Subcutaneous adipose tissue (tissue), 4 donors: ENCODE results near the gene PSMC1. TPM values are rescaled to one million over a fixed set of nuclear protein-coding genes. Genes with fewer than 3 reads are reported as not detected.

Experiments used
- total RNA-seq, 4 donors: library from RNA; depleted of rRNA; stranded (reverse); fragments of >200 nt; gene quantifications; one replicate each; pipeline ENCODE4 v1.1.0, GENCODE V29; 2016
- TF ChIP-seq, protein P1 (sequence below): fragments of 450-650 bp; IDR thresholded peaks from one replicate; pipeline ENCODE4 v1.5.1; 2016; ENCODE audit warnings: low read depth, mild to moderate bottlenecking, control low read depth, antibody characterized with exemption, moderate library complexity

The PSMC1 gene
- total RNA-seq, 4 donors from 2014 or later = 78.4 to 149 (median 99.2) TPM

DNA sequence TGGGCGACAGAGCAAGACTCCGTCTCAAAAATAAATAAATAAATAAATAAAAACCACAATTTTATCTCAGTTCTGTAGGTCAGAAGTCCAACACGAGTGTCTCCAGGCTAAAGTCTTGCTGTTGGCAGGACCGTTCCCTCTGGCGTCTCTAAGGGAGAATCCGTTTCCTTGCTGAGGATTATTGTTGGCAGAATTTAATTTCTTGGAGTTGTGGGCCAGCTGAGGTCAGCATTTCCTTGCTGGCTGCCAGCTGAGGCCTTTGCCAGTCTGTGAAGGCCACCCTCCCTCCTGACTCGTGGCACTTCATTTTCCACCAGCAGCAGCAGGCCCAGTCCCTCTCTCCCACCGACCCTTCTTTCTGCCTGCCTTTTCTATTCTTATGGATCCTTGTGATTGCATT lies 17.2 kb downstream of the PSMC1 start:
- TF ChIP-seq, protein P1, sequence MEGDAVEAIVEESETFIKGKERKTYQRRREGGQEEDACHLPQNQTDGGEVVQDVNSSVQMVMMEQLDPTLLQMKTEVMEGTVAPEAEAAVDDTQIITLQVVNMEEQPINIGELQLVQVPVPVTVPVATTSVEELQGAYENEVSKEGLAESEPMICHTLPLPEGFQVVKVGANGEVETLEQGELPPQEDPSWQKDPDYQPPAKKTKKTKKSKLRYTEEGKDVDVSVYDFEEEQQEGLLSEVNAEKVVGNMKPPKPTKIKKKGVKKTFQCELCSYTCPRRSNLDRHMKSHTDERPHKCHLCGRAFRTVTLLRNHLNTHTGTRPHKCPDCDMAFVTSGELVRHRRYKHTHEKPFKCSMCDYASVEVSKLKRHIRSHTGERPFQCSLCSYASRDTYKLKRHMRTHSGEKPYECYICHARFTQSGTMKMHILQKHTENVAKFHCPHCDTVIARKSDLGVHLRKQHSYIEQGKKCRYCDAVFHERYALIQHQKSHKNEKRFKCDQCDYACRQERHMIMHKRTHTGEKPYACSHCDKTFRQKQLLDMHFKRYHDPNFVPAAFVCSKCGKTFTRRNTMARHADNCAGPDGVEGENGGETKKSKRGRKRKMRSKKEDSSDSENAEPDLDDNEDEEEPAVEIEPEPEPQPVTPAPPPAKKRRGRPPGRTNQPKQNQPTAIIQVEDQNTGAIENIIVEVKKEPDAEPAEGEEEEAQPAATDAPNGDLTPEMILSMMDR = no peak

DNA sequence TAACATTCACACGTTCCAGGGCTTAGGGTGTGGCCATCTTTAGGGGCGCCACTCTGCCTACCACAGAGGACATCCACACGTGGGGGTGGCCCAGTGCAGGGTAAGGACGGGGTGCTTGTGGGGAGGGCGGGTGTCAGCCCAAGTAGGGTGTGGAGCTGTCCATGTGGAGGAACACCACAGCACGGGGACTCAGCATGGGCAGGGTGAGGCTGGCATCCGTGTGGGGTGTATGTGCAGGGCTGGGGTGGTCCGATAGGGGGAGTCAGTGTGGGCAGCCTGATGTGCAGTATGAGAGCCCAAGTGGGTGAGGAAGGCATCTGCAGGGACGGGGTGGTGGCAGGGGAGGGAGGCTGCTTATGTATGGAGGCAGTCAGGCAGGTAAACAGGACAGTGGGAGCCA lies 17.7 kb downstream of the PSMC1 start:
- TF ChIP-seq, protein P1 = no peak

DNA sequence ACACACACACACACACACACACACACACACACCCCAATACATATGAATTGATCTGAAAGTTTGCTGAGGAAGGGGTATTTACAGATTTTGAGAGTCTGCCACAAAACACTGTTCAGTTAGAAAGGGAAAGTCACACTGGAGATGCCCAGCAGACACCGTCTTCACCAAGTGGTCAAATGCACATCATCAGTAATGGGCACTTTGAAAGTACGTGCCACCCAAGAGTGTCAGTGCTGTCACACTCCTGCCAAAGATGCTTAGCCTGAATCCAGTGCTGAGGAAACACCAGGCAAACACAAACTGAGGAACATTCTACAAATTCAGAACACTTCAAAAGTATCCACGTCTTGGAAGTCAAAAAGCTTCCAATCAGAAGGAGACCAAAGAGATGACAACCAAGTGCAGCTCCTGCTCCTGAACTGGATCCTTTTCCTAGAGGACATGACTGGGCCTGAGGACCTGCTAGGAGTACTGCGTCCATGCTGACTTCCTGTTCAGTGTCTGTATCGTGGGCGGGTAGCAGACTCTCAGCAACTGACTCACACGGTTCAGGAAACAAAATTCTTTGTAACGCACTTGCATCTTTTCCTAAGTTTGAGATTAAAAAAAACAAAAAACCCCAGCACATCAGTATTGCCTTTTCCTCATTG lies 18.6 kb downstream of the PSMC1 start:
- TF ChIP-seq, protein P1 = no peak

DNA sequence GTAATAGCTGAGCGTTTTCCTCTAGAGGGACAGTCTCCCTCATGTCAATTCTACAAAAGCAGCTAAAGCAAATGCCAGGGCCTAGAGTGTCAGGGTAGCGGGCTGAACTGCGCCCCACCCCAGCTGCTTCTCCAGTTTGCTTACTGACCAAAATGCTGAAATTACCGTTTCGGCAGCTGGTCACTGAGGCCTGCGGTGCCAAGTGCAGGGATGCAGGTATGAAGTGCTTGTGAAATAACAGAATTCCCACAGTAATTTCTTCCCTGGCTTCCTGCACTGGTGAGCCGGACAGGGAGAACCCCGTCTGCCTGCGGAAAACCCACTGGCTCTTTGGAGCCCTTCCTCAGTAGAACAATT lies 19.1 kb downstream of the PSMC1 start:
- TF ChIP-seq, protein P1 = no peak

GRCh38 chr14:90275820-90276219 lies 19.5 kb downstream of the PSMC1 start:
- TF ChIP-seq, protein P1 = no peak

GRCh38 chr14:90276646-90277367 lies 20.5 kb downstream of the PSMC1 start:
- TF ChIP-seq, protein P1 = no peak

GRCh38 chr14:90277581-90278198 lies 21.3 kb downstream of the PSMC1 start:
- TF ChIP-seq, protein P1 = no peak
